ENCODE measurements around the gene TAS2R39. TPM values are rescaled to one million over a fixed set of nuclear protein-coding genes. Genes with fewer than 3 reads are reported as not detected.
"Not testable (repeated sequence)": the region's sequence is repeated elsewhere in the genome, so short reads cannot be mapped to it uniquely, and the experiment has no call there.

Gene TAS2R39
- total and polyA plus RNA-seq, 2 of the 4 experiments (the other 2 are of a cell fraction) = not detected

- CTCF ChIA-PET = interaction anchor here (2.0 kb wide), 1 partner anchor 212 kb away, joined by 28 read pairs; no protein-coding TSS in a partner anchor
- in situ Hi-C loops (cut with MboI; ENCODE audit: low sequenced_read_pairs) = loop anchor here (10.0 to 25.0 kb wide), 3 partner anchors 359 to 876 kb away; partner anchors contain the start of gene EPHB6
- H3K27me3 ChIP-seq (ENCODE audit: control insufficient read depth, insufficient read depth, low read length); H3K9me1 ChIP-seq (ENCODE audit: insufficient read depth, low read length); H3K14ac ChIP-seq (replicated peaks; ENCODE audit: low read depth, low read length); intact Hi-C loops (cut with micrococcal nuclease); H2AFZ ChIP-seq (replicated peaks; ENCODE audit: low read length, poor library complexity); H3K4me3 ChIP-seq (ENCODE audit: insufficient read depth, low read depth, low read length); H2AK9ac ChIP-seq (replicated peaks; ENCODE audit: low read depth, low read length, poor library complexity); H2BK5ac ChIP-seq (ENCODE audit: low read depth, low read length, poor library complexity, severe bottlenecking); H2BK120ac ChIP-seq (ENCODE audit: low read depth, low read length); H3K27ac ChIP-seq (ENCODE audit: insufficient read depth, low read length); H3K23ac ChIP-seq (ENCODE audit: low read depth, low read length); H3K18ac ChIP-seq (ENCODE audit: low read depth, low read length); POLR2A ChIA-PET (ENCODE audit: unreplicated experiment); H3K79me1 ChIP-seq (ENCODE audit: low read depth in 1 of 2, low read length in 2 of 2); H2AK5ac ChIP-seq (ENCODE audit: low read depth, low read length); H3K4me1 ChIP-seq (ENCODE audit: control insufficient read depth, insufficient read depth, low read length); H2BK20ac ChIP-seq (ENCODE audit: low read depth, low read length); H4K8ac ChIP-seq (ENCODE audit: low read depth in 2 of 2, low read length in 2 of 2); H3K9me3 ChIP-seq (ENCODE audit: control insufficient read depth, insufficient read depth, low read length); H3K9ac ChIP-seq (ENCODE audit: low read depth, low read length); dilution Hi-C loops (cut with HindIII; ENCODE audit: low sequenced_read_pairs, unreplicated experiment); BruUV-seq (replicated peaks); DNase-seq; H2BK15ac ChIP-seq (ENCODE audit: low read depth, low read length); H4K91ac ChIP-seq (ENCODE audit: insufficient read depth, low read depth, low read length); H3K4ac ChIP-seq (ENCODE audit: low read depth, low read length); ATAC-seq (ENCODE audit: low read depth); H3K56ac ChIP-seq (ENCODE audit: extremely low read depth, insufficient read depth, low read length); H3K36me3 ChIP-seq (ENCODE audit: control insufficient read depth, insufficient read depth, low read length); H3K4me2 ChIP-seq (ENCODE audit: low read depth, low read length); H4K20me1 ChIP-seq (ENCODE audit: insufficient read depth, low read length); H4K5ac ChIP-seq (ENCODE audit: low read depth, low read length): not testable (repeated sequence)
- no CpG with 5 or more reads among the region's 4 CpGs for WGBS, 2 experiments (ENCODE audit: extremely low coverage in 2 of 2, insufficient read length in 1 of 2)
Measured at GRCh38 chr7:143213478-143213877, 30.3 kb downstream of the TAS2R39 start.
